ENCODE measurements around the gene HOXC12.

DNA sequence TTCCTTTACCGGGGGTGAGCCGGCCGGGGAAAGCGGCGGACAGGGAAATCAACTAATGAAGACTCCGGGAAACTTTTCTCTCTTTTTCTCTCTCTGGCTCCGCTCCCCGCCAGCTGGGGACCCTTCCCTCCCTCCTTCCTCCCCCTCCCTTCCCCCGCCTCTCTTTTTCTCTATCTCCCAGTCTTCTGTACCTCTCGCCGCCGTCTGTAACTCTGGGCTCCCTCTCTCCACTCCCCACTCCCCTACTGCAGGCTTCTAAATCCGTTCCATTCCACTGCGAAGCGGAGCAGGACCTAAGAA lies 11.3 kb downstream of the HOXC12 start:
- TF ChIP-seq, protein P1, sequence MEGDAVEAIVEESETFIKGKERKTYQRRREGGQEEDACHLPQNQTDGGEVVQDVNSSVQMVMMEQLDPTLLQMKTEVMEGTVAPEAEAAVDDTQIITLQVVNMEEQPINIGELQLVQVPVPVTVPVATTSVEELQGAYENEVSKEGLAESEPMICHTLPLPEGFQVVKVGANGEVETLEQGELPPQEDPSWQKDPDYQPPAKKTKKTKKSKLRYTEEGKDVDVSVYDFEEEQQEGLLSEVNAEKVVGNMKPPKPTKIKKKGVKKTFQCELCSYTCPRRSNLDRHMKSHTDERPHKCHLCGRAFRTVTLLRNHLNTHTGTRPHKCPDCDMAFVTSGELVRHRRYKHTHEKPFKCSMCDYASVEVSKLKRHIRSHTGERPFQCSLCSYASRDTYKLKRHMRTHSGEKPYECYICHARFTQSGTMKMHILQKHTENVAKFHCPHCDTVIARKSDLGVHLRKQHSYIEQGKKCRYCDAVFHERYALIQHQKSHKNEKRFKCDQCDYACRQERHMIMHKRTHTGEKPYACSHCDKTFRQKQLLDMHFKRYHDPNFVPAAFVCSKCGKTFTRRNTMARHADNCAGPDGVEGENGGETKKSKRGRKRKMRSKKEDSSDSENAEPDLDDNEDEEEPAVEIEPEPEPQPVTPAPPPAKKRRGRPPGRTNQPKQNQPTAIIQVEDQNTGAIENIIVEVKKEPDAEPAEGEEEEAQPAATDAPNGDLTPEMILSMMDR (IDR thresholded peaks at IDR 0.05), result no peak
- TF ChIP-seq EZH2 (IDR thresholded peaks at IDR 0.05; ENCODE audit: borderline replicate concordance, insufficient read depth, low read depth, low read length, poor library complexity, severe bottlenecking), result no peak
